HG03354 (cell line): Measurements from ENCODE around the gene WNK3.

Source experiments
- ATAC-seq: cut with Tn5 transposase; IDR thresholded peaks from one replicate; pipeline ENCODE4 v1.9.1; 2021; ENCODE audit warnings: mild to moderate bottlenecking; ENCODE audit not compliant: unreplicated experiment, poor library complexity, severe bottlenecking

The WNK3 gene

GRCh38 chrX:54173791-54174190 is 184.1 kb downstream of the WNK3 start:
- no peak for ATAC-seq

- no peak for ATAC-seq
These were observed 185.4 kb downstream of the WNK3 start for GRCh38 chrX:54172455-54172854.

GRCh38 chrX:54171527-54172250 is 186.2 kb downstream of the WNK3 start:
- ATAC-seq = no peak

GRCh38 chrX:54171091-54171490 is 186.8 kb downstream of the WNK3 start:
- no peak for ATAC-seq

- no peak for ATAC-seq
These were observed 190.9 kb downstream of the WNK3 start for GRCh38 chrX:54166915-54167314.

- no peak for ATAC-seq
These were observed 200.3 kb downstream of the WNK3 start for GRCh38 chrX:54157561-54157960.
